OCI-LY1 (cell line): ENCODE results near the gene AFAP1.

Experiments used
- EZH2 ChIP-seq: fragments of 200-600 bp; sonication (generic), shearing (Covaris generic); IDR thresholded peaks from 2 replicates; pipeline ENCODE4 v1.8.0; 2017; ENCODE audit warnings: borderline replicate concordance, mixed run types, mild to moderate bottlenecking, antibody characterized with exemption, low read length, moderate library complexity, mixed read lengths
- TF ChIP-seq, protein P1 (sequence below): fragments of 200-600 bp; sonication (generic), shearing (Covaris generic); IDR thresholded peaks from 2 replicates; pipeline ENCODE4 v1.5.1; 2017; ENCODE audit warnings: mild to moderate bottlenecking, antibody characterized with exemption, low read length, moderate library complexity, mixed read lengths

GRCh38 chr4:7808752-7809151, 130.9 kb downstream of the AFAP1 start:
- TF ChIP-seq, protein P1, sequence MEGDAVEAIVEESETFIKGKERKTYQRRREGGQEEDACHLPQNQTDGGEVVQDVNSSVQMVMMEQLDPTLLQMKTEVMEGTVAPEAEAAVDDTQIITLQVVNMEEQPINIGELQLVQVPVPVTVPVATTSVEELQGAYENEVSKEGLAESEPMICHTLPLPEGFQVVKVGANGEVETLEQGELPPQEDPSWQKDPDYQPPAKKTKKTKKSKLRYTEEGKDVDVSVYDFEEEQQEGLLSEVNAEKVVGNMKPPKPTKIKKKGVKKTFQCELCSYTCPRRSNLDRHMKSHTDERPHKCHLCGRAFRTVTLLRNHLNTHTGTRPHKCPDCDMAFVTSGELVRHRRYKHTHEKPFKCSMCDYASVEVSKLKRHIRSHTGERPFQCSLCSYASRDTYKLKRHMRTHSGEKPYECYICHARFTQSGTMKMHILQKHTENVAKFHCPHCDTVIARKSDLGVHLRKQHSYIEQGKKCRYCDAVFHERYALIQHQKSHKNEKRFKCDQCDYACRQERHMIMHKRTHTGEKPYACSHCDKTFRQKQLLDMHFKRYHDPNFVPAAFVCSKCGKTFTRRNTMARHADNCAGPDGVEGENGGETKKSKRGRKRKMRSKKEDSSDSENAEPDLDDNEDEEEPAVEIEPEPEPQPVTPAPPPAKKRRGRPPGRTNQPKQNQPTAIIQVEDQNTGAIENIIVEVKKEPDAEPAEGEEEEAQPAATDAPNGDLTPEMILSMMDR: no peak
- no peak for TF ChIP-seq EZH2
